ENCODE measurements around the gene FYB2. TPM values are rescaled to one million over a fixed set of nuclear protein-coding genes. Genes with fewer than 3 reads are reported as not detected.

The FYB2 gene
- total and polyA plus RNA-seq, 7 donors = 1.4 to 2.3 (median 1.8) TPM; not detected in 4

- no peaks in the 10 kb centered on the region for H3K36me3 ChIP-seq
- H3K27me3 ChIP-seq = no peaks in the 10 kb centered on the region
- H3K4me3 ChIP-seq = no peak within 1 kb of the TSS
- no peaks in the 10 kb centered on the region for H3K4me1 ChIP-seq
- 27 to 68% methylated on average over 3 of the region's 3 CpGs for WGBS, 2 donors
- no peak for DNase-seq
- no peak within 1 kb of the TSS for H3K27ac ChIP-seq
- intact Hi-C loops (cut with DNase I) = no loop called here
- no peaks in the 10 kb centered on the region for H3K9me3 ChIP-seq
- TF ChIP-seq POLR2AphosphoS5 (IDR thresholded peaks at IDR 0.05) = no peak
- TF ChIP-seq, protein P1, sequence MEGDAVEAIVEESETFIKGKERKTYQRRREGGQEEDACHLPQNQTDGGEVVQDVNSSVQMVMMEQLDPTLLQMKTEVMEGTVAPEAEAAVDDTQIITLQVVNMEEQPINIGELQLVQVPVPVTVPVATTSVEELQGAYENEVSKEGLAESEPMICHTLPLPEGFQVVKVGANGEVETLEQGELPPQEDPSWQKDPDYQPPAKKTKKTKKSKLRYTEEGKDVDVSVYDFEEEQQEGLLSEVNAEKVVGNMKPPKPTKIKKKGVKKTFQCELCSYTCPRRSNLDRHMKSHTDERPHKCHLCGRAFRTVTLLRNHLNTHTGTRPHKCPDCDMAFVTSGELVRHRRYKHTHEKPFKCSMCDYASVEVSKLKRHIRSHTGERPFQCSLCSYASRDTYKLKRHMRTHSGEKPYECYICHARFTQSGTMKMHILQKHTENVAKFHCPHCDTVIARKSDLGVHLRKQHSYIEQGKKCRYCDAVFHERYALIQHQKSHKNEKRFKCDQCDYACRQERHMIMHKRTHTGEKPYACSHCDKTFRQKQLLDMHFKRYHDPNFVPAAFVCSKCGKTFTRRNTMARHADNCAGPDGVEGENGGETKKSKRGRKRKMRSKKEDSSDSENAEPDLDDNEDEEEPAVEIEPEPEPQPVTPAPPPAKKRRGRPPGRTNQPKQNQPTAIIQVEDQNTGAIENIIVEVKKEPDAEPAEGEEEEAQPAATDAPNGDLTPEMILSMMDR (IDR thresholded peaks at IDR 0.05) = no peak
- no peak for TF ChIP-seq POLR2A (IDR thresholded peaks at IDR 0.05)
- no peak for TF ChIP-seq EP300 (IDR thresholded peaks at IDR 0.05)
Measured at GRCh38 chr1:56854521-56855099, 35.4 kb upstream of the FYB2 start, which contains the start of gene C8A. Gene C8A, plus strand, starts transcription at chr1:56854797. Its CDS starts 105 bp downstream, at chr1:56854902.

GRCh38 chr1:56852476-56852875 is 33.3 kb upstream of the FYB2 start:
- Histone ChIP-seq H3K36me3 (no peaks in the 10 kb centered on the region), H3K4me3 (no peak overlapping the region), H3K27ac (no peak overlapping the region), H3K9me3 (no peaks in the 10 kb centered on the region), H3K4me1 (no peaks in the 10 kb centered on the region), H3K27me3 (no peaks in the 10 kb centered on the region)
- WGBS, 2 donors = 39 to 86% methylated on average over 1 of the region's 1 CpG
- DNase-seq = no peak
- TF ChIP-seq, protein P1 (IDR thresholded peaks at IDR 0.05) = no peak
- no peak for TF ChIP-seq POLR2A (IDR thresholded peaks at IDR 0.05)
- TF ChIP-seq EP300 (IDR thresholded peaks at IDR 0.05) = no peak
- no peak for TF ChIP-seq POLR2AphosphoS5 (IDR thresholded peaks at IDR 0.05)
- intact Hi-C loops (cut with DNase I) = no loop called here

GRCh38 chr1:56850922-56851321 is 31.7 kb upstream of the FYB2 start:
- Histone ChIP-seq H3K4me1 (no peaks in the 10 kb centered on the region), H3K27me3 (no peaks in the 10 kb centered on the region), H3K27ac (no peak overlapping the region), H3K4me3 (no peak overlapping the region), H3K36me3 (no peaks in the 10 kb centered on the region), H3K9me3 (no peaks in the 10 kb centered on the region)
- intact Hi-C loops (cut with DNase I) = no loop called here
- no peak for DNase-seq
- TF ChIP-seq, protein P1 (IDR thresholded peaks at IDR 0.05) = no peak
- TF ChIP-seq POLR2A (IDR thresholded peaks at IDR 0.05) = no peak
- TF ChIP-seq EP300 (IDR thresholded peaks at IDR 0.05) = no peak
- no peak for TF ChIP-seq POLR2AphosphoS5 (IDR thresholded peaks at IDR 0.05)
- 75 to 82% methylated on average over 5 of the region's 5 CpGs for WGBS, 2 donors

- no peaks in the 10 kb centered on the region for H3K4me1 ChIP-seq
- no peaks in the 10 kb centered on the region for H3K36me3 ChIP-seq
- no peak overlapping the region for H3K4me3 ChIP-seq
- intact Hi-C loops (cut with DNase I) = no loop called here
- H3K27me3 ChIP-seq = no peaks in the 10 kb centered on the region
- DNase-seq = no peak
- 84 to 90% methylated on average over 2 of the region's 2 CpGs for WGBS, 2 donors
- H3K27ac ChIP-seq = no peak overlapping the region
- no peaks in the 10 kb centered on the region for H3K9me3 ChIP-seq
- no peak for TF ChIP-seq POLR2AphosphoS5 (IDR thresholded peaks at IDR 0.05)
- TF ChIP-seq, protein P1 (IDR thresholded peaks at IDR 0.05) = no peak
- no peak for TF ChIP-seq EP300 (IDR thresholded peaks at IDR 0.05)
- TF ChIP-seq POLR2A (IDR thresholded peaks at IDR 0.05) = no peak
Measured at GRCh38 chr1:56850411-56850810, 31.2 kb upstream of the FYB2 start.

- WGBS, 2 donors = 74 to 75% methylated on average over 7 of the region's 7 CpGs
Measured at GRCh38 chr1:56849750-56850149, 30.5 kb upstream of the FYB2 start.

More at GRCh38 chr1:56849750-56850149, 30.5 kb upstream of the FYB2 start:
- H3K27me3 ChIP-seq = no peaks in the 10 kb centered on the region
- intact Hi-C loops (cut with DNase I) = no loop called here
- TF ChIP-seq, protein P1 (IDR thresholded peaks at IDR 0.05) = no peak
- TF ChIP-seq EP300 (IDR thresholded peaks at IDR 0.05) (no peak), POLR2A (IDR thresholded peaks at IDR 0.05) (no peak), POLR2AphosphoS5 (IDR thresholded peaks at IDR 0.05) (no peak)
- no peak for DNase-seq
- no peaks in the 10 kb centered on the region for H3K4me1 ChIP-seq
- H3K36me3 ChIP-seq = no peaks in the 10 kb centered on the region
- no peak overlapping the region for H3K4me3 ChIP-seq
- H3K9me3 ChIP-seq = no peaks in the 10 kb centered on the region
- no peak overlapping the region for H3K27ac ChIP-seq

Data from sigmoid colon (tissue), 7 donors.